Prostate gland (tissue), 2 donors: ENCODE measurements around the gene CARMIL1.

Experiments used
- POLR2A ChIP-seq: fragments of 450-650 bp; IDR thresholded peaks from one replicate; pipeline ENCODE4 v1.6.1; 2016; ENCODE audit warnings: antibody characterized with exemption, mild to moderate bottlenecking
- POLR2AphosphoS5 ChIP-seq: sonication (generic); formaldehyde crosslinking; IDR thresholded peaks from one replicate; pipeline ENCODE4 v1.6.1; 2017; ENCODE audit warnings: antibody characterized with exemption
- TF ChIP-seq, protein P1 (sequence below), 4 experiments: fragments of 200-600 bp in 2 of 4; fragments of 450-650 bp in 2 of 4; sonication (generic) in 2 of 4; IDR thresholded peaks; 1 replicate in 3 of 4; 2 replicates in 1 of 4; pipeline ENCODE4 v1.5.1; 2016 to 2019; ENCODE audit warnings: antibody characterized with exemption in 4 of 4, mild to moderate bottlenecking in 2 of 4, moderate library complexity in 2 of 4

DNA sequence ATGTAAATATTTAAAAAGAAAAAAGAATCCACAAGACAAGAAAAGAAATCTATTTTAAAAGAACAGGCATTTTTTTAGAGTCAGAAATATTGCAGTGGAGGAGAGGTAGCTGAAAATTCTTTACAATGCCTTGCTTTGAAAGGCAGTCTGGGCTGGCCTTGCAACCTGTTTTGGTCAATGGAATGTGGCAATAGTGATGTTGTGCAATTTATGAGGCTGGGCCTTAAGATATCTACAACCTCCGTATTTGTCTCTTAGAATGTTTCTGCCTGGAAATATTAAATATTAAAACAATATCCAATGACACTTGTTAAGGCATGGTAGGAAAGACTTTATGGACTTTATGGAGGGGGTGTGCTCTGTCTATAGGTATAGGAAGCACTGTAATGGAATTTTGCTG, 358.0 kb downstream of the CARMIL1 start:
- TF ChIP-seq POLR2A, result no peak
- TF ChIP-seq, protein P1, sequence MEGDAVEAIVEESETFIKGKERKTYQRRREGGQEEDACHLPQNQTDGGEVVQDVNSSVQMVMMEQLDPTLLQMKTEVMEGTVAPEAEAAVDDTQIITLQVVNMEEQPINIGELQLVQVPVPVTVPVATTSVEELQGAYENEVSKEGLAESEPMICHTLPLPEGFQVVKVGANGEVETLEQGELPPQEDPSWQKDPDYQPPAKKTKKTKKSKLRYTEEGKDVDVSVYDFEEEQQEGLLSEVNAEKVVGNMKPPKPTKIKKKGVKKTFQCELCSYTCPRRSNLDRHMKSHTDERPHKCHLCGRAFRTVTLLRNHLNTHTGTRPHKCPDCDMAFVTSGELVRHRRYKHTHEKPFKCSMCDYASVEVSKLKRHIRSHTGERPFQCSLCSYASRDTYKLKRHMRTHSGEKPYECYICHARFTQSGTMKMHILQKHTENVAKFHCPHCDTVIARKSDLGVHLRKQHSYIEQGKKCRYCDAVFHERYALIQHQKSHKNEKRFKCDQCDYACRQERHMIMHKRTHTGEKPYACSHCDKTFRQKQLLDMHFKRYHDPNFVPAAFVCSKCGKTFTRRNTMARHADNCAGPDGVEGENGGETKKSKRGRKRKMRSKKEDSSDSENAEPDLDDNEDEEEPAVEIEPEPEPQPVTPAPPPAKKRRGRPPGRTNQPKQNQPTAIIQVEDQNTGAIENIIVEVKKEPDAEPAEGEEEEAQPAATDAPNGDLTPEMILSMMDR (IDR thresholded peaks at IDR 0.05), result no peak
- TF ChIP-seq POLR2AphosphoS5, result no peak
